NCI-H345 (cell line): ENCODE data around the gene CCNY.
"Not testable (repeated sequence)": the region's sequence is repeated elsewhere in the genome, so short reads cannot be mapped to it uniquely, and the experiment has no call there.

ENCODE experiments used
- DNase-seq: peaks from one replicate; lab custom pipeline; 2025; lab: John Stamatoyannopoulos, UW

The CCNY gene

DNA sequence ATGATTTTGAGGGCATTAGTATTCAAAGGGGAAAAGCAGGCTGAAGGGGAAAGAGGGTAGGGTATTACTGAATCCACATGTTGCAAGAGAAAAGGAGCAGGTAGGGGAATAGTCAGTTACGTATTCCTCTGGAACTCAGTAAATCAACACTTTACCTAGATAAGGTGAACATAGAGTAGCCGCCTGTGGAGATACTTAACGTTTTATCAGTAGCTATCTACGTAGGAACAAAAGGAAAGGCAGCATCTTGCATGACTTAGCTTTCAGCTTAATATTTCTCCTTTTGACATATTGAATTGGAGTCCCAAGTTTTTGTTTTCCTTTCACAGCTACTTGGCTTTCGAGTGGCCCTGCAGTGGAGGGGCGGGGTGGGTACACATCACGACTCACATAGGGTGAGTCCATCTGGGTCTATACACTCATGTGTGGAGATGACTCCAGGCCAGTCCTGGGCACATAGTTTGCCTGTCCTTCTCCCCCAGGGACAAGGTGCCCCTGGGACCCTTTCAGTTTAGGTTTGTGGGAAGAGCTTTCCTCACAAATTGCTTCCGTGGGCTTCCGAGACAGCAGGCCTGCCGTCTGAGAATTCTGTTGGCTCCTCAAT is 48.1 kb downstream of the CCNY start:
- peak; percentile 39 for DNase-seq

DNA sequence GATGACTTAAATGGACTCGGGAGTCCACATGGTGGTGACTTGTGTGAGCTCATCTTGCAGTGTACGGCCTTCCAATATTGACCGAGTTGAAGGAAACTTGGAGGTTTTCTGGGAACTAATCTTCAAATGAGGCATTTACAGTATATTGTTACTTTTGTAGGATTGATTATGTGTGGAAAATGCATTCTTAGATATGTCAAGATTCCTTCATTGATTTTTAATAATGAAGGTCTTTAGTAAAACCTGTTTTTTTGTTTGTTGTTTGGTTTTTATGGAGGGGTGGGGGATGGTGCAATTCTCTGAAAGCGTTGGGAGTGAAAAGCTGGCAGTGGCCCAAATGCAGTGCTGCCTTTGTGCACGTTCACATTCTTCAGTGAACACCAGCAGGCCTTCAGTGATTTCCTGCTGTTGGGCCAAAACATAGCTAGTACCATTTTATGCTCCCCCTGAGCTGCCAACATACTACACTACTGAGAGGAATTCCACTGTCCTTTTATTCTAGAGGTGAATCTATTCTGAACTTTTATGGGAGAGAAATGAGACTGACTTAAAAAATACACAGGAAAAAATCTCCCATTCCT is 50.4 kb downstream of the CCNY start:
- DNase-seq: peak; percentile 55

DNA sequence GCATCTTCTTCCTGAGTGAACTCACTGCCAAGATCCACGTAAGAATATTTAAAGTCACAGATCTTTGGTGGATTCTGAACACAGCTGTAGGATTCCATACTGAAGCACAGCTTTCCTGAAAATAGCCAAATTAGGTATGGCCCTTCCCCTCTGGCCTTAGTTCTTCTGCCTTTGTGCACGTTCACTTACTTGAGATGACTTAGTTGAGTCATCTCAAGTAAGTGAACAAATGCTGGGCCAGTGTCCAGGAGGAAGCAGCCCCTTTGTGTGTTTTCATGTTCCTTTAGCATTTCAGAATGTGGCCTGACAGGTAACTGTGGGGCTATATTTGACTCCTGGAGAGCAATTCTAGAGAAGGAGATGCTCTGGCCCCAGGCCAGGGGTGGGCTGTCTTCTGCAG is 51.5 kb downstream of the CCNY start:
- no peak for DNase-seq

DNA sequence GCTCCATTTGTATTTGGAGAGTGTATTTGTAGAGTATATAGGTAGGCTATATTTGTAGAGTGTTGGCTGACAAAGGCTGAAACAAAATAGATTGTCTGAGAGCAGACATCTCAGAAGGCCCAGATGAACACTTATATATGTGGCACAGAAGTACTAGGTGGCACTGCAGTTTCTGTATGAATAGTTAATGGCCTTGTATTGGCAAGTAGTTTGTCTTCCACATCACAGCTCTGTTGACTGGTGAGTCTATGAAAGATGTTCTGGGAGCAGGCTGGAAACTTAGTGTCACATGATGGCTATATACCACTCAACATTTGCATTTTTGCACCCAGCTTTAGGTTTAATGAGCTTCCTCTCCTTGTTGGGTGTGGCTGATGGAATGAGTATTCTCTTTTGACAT is 51.9 kb downstream of the CCNY start:
- peak; percentile 81 for DNase-seq

DNA sequence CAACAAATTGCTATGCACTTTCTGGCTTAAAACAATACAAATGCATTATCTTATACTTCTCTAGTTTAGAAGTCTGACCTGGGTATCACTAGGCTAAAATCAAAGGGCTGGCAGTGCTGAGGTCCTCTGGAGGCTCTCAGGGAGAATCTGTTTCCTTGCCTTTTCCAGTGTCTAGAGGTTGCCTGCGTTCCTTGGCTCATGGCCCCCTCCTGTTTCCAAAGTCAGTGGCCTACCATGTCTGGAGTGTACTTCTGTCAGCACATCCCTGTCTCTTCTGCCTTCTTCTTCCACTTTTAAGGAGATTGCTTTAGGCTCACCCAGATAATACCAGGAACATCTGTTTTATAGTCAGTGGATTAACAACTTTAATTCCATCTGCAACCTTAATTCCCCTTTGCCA is 52.4 kb downstream of the CCNY start:
- no peak for DNase-seq

DNA sequence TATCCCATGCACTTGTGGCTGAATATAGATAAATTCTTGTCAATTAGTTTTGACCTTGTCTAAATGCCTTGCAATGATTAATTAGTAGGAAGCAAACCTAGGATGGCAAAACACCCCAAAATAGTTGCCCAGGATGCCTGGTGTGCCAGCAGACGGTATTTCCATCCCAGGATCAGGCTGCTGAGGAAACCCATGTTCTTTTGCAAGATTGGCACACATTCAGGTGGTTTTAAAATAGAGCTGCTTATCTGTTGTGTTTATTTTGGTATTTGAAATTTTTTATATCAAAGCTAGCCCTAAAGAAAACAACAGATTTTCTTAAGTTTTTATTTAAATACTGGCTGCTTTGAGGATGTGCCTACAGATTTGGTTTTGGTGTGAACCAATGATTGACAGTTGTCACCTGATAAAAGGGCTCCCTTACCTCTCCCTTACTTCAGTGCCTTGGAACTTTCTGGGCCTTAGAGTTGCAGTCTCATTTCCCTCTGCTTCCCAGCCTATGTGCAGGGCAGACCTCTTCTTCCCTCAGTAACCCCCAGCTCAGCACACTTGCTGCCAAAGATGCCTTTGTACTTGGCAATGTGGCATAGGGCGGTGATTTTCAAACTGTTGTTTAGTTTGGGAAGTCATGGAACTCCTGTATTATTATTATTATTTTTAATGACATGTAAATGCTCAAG is 54.0 kb downstream of the CCNY start:
- DNase-seq: no peak

DNA sequence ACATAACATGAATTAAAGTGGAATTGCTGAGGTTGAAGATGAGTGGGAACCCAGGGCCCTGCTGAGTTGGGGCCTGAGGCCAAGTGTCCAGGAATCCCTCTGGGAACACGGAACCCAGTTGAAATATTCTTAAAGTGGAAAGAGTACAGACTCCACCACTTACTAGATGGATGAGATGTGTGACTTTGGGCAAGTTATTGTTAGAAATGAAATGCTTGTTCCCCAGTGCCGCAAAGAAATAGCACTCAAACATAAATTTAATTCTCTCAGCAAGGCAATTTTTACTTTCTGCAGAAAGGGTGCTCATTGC is 54.5 kb downstream of the CCNY start:
- DNase-seq: no peak

DNA sequence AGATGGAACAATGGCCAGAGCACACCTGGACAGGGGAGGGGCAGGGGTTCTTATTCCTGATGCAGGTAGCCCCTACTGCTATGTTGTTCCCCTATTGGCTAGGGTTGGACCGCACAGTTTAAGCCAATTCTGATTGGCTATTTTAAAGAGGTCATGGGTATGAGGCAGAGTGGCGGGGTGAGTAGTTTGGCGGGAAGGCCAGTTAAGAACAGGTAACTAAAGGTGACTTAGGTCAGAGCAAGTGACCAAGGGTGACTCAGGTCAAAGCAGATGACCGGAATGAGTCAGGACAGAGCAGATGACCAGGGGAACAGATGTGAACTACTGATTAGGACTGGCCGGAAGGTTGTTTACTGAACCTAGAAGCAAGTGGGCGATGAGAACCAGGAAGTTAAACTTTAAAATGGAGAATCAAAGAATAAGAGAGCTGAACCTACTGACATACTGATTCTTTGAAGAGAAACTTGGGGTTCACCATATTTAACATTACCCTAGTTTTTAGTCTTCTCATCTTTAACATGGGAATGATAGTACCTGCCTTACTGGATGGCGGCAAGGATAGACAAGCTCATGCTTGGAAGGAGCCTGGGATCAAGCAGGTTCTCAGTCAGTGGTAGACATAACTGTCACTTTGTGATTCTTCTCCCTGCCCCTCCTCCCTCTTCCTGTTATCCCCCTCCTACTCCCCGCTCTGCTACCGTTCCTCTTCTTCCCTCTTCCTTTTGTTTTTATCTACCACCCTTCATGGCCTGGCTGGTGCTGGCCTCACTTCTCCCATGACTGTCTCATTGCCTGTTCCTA is 55.0 kb downstream of the CCNY start:
- DNase-seq: no peak

DNA sequence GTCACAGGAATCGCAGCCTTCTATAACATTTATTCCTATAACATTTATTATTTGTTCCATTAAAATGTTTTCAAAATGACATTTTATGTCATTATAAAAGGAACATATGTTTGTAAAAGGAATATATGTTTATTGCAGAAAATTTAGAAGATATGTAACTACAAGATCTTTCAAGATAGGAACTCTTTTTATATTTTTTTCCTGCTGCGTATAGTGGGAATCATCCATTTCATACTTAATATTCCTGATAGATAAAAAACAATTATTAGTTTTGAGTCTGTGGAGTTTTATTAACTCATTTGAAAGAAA is 55.6 kb downstream of the CCNY start:
- no peak for DNase-seq

DNA sequence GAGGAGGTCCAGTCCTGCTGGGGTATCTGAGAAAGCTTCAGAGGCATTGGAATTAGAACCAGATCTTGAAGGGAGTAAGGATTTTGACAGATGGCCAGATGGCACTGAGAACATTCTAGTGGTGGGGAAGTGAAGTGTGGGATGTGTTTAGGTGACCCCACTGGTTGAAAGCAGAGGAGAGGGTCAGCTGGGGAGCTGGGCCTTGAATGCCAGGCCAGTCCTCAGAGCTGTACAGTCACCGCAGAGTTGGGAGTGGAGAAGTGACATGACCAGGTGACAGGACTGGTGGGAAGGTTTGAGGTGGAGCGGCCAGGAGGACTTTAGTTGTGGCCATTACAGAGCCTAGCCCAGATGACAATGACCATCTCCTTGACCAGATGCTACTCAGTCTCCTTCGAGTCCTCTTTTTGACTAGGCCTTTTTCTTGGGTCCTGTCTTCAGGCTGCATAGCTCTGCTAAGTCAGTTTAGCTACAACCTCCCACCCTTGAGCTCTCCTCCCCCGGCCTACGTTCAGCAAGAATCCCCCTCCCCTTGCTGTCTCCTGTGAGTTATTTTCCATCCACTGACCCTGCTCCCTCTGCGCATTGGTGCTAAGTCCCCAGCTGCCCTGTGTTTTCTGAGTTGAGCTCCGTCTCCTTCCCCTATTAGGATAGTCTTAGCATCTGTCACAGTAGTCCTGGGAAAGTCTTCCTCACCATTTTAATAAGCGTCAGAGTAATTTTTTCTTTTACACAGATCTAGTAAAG is 56.3 kb downstream of the CCNY start:
- no peak for DNase-seq

DNA sequence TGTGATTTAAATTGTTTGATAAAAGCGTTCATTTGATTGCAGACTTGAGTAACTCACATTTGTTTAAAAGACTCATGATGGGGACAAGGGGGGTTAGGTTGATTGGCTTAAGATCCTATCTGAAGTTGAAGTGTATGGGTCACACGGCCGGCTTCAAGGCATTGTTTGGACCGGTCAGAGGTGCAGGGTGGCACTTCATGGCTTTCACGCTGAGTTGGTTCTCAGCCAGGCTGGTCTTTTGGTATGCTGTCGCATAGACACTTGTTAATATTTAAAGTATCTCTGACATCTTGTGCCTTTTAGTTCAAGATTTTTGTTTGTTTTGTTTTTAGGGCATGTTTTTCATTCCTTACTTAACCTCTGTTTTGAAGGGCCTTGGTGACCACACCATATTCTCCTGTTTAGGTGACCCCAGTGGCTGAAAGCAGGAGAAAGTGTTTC is 58.1 kb downstream of the CCNY start:
- no peak for DNase-seq

DNA sequence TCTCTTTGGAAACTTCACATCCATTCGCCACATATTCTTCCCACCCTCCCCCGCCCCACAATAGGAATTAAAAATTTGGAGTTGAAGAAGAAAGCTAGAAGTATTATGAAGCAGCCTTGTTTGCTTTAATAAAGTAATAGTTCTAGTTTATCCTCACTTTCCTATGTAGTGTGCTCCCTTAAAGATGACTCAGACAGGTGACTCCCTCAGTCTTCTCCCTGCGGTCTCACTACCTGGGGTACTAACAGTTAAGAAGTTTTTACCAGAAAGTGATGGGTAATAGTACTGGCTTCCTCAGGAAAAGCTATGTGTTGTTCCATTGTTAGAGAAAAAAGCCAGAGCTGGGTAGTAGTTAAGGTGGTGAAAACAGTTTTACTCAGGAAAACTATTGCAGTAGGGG is 58.6 kb downstream of the CCNY start:
- DNase-seq: no peak

DNA sequence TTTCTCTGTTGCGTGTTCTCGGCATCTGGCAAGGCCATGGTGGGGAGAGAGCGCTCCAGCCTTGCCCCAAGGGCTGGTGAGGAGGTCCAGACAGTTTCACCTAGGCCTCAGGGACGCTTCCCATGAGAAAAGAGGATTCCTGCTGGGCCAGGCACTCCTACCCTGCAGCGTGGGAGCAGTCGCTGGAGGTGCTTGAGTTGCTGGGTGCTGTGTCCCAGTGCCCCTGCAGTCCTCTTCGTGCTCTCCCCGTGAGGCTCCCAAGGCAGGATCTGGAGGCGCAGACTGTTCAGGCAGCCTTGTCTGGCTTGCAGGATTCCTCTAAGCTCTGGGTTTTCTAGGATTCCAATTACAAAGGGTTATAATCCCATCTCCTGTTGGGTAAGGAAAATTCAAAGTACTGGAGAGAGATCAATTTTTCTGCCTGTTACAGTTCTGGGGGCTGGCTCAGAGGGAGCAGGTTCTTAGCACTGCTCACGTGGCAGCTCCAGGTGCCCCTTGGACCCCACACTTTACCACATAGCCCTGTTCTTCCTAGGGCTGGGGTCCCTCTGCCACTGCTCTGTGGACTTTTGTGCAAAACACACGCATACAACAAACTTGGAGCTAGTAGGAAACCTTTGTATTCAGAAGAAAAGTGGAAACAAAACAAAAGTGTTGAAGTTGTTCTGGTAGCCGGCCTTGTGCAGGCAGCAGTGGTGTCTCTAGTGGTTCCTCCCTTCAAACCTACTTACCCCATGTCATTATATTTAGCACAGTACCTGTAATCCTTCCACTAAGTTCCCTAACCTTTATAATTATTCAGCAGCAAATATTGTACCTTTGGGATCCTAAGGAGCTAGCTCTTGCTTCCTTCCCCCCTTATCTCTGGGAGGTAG is 60.5 kb downstream of the CCNY start:
- no peak for DNase-seq

DNA sequence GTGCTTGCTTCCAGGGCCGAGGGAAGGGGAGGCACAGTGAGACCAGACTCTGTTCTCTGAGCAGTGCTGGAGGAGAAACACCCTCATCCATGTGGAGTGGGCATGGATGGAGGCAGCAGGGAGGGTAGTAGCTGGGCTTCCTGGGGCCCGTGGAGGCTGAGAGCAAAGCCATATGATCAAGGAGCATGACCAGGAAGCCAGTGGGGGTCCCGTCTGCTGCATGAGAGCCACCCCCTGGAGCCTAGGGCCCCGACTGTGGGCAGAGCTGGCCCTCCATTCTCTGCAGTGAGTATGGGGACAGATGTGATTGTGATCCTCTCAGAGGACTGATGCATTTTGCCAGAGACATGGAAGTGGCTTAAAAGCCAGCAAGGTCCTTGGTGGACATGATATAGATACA is 61.6 kb downstream of the CCNY start:
- DNase-seq: no peak

DNA sequence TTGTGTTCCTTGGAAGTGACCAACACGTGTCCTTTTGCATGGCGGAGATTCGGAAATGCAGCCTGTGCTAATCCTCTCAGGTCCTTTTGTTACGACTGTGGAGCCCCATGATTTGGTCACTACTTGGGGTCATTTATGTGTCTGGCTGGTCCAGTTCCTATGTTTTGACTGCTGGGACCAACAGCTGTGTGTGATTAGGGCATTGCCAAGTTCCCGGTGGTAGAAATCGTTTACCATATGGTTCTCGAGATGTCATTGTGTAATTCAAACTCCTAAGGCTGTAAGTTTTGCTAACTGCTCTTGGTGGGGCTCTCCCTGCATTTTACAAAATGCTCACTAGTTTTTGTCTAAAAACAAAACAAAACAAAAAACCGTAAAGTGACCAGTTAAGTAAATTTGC is 62.0 kb downstream of the CCNY start:
- DNase-seq: no peak

DNA sequence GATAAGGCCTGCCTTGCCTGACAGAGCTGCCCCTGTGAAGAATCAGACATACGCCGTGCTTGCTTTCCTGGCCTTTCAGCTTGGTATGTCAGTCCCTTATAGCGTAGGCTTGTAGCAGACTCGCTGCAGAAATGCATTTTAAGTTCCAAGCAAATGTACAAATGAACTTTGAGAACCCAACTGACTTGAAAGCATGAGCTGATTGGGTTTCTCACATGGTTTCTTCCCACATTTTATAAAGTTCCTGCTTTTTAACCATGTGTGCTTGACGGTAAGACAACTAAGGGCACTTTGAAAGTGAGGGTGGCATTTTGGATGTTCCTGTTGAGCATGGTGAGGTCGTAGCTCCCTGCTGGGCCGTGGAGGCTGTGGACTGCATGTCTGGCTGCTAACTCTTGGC is 62.6 kb downstream of the CCNY start:
- no peak for DNase-seq

DNA sequence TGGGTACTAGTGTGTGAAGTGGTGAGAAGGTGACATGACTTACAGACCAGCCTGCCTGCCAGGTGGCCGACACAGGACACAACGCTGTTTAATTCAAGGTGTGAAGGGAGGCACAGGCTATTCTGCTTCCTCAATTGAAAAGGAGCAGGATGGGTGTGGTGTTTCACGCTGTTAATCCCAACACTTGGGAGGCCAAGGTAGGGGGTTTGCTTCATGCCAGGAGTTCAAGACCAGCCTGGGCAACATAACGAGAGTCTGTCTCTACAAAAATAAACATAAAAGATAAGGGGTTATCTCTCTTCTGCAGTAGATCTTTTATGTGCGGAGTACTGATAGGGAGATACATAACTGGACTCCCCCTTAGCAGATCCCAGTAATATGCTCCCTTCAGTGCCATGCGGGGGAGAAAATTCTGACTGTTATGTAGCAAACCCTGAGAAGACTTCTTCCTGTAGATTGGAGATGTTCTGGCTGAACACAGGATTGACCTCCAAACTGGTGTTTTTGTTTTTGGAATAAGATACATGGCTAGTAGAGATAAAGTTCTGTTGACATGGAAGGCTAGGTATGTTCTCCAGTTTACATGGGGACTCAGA is 63.2 kb downstream of the CCNY start:
- no peak for DNase-seq

DNA sequence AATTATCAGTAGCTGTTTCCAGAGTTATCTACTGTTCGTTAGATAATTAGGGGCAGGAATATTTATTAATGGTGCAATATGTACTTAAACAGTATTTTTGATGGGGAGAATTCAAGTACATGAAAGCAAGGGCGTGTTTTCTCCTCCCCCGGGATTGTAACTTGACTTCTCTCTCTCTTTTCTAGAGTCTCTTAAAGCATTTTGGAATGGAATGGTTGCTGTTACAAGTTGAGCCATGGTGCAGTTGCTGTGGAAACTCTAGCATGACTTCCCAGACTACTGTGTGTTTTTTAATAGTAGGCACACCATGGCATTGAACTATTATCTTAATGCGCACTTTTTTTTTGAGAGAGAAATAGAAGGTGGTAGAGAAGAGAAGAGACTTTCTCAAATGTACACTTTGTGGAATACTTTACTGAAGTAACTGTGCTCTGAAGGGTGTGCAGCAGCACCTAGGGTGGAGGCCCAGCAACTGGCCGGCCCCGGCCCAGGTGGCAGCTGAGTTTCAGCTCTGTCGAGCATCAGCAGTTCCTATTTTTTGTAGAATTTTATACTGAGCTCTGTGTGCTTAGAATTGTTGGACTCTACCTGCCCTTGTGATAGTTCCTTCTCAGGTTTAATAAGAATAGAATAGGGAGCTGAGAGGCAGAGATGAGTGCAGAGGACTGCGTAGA is 64.4 kb downstream of the CCNY start:
- DNase-seq: no peak

DNA sequence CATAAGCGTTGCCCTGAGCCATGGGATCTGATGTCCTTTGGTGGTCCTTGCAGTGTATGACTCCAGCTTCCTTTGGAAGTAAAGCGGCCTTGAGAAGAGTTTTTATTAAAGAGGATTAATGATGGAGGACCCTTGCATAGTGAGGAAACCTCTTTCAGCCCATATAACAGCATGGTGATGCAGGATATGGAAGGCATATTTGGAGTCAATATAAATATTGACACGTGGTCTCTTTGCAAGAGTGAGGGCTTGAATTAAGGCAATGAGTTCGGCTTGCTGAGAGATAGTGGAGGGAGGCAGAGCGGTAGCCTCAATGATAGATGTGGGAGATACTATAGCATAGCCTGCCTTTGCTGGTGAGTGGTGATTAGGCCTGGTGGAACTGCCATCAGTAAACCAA is 67.2 kb downstream of the CCNY start:
- DNase-seq: not testable (repeated sequence)

DNA sequence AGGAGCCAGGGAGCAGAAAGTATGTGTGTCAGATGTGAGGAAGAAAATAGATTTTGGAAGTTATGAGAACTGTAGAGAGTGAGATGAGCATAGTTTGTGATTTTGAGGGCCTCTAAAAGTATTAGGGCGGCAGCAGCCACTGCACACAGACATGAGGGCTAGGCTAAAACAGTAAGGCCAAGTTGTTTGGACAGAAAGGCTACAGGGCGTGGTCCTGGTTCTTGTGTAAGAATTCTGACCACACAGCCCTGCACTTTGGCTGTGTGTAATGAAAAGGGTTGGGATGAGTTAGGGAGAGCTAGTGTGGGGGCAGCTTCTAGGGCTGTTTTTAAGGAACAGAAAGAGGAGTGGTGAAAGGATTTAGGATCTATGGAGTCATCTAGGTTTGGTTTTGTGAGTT is 67.8 kb downstream of the CCNY start:
- not testable (repeated sequence) for DNase-seq
